Prostate gland (tissue), 2 donors: ENCODE results near the gene GUCD1. TPM values are rescaled to one million over a fixed set of nuclear protein-coding genes. Genes with fewer than 3 reads are reported as not detected.

Experiments used
- DNase-seq: peaks from one replicate; pipeline ENCODE4 v3.0.0-alpha.2; 2019; ENCODE audit warnings: low spot score
- H3K27ac ChIP-seq, 2 donors: fragments of 200-600 bp; sonication (generic); 2 replicates each; pipeline ENCODE4 v1.5.1; 2017 to 2019
- H3K27me3 ChIP-seq: fragments of 200-600 bp; sonication (generic); replicated peaks from 2 replicates; pipeline ENCODE4 v1.5.1; 2019; ENCODE audit not compliant: insufficient read depth
- H3K36me3 ChIP-seq, 2 donors: fragments of 200-600 bp; sonication (generic); 1 replicate in 1 of 2; 2 replicates in 1 of 2; pipeline versions ENCODE4 v1.5.1 to v1.8.1; 2017 to 2019
- H3K4me1 ChIP-seq: fragments of 200-600 bp; sonication (generic); replicated peaks from 2 replicates; pipeline ENCODE4 v1.5.1; 2019
- H3K4me3 ChIP-seq, 2 donors: fragments of 200-600 bp; sonication (generic); 2 replicates each; pipeline ENCODE4 v1.5.1; 2017 to 2019
- H3K9me3 ChIP-seq: fragments of 200-600 bp; sonication (generic); 2 replicates; pipeline ENCODE4 v1.5.1; 2017
- CTCF ChIP-seq, 4 experiments: fragments of 200-600 bp in 2 of 4; fragments of 450-650 bp in 2 of 4; sonication (generic) in 2 of 4; IDR thresholded peaks; 1 replicate in 3 of 4; 2 replicates in 1 of 4; pipeline ENCODE4 v1.5.1; 2016 to 2019; ENCODE audit warnings: antibody characterized with exemption in 4 of 4, mild to moderate bottlenecking in 2 of 4, moderate library complexity in 2 of 4
- POLR2A ChIP-seq: fragments of 450-650 bp; IDR thresholded peaks from one replicate; pipeline ENCODE4 v1.6.1; 2016; ENCODE audit warnings: antibody characterized with exemption, mild to moderate bottlenecking
- POLR2AphosphoS5 ChIP-seq: sonication (generic); formaldehyde crosslinking; IDR thresholded peaks from one replicate; pipeline ENCODE4 v1.6.1; 2017; ENCODE audit warnings: antibody characterized with exemption
- WGBS: methylation state at CpG from one replicate; pipeline ENCODE4 v1.1.5; 2018; 5-methylcytosine and 5-hydroxymethylcytosine counted together
- intact Hi-C: fragments of 100-400 bp; cut with DNase I; formaldehyde crosslinking; loops from one replicate; pipeline ENCODE4 v1.14.2; 2022
- total RNA-seq, 2 donors: library from RNA; depleted of rRNA; stranded (reverse); fragments of >200 nt; gene quantifications; one replicate each; pipeline ENCODE4 v1.1.0, GENCODE V29; 2016

The GUCD1 gene
- total RNA-seq, 2 donors from 2014 or later = 143 to 147 TPM

GRCh38 chr22:24510637-24511625 is 44.0 kb downstream of the GUCD1 start:
- no peaks in the 10 kb centered on the region for H3K9me3 ChIP-seq
- DNase-seq = no peak
- no peak overlapping the region for H3K27ac ChIP-seq
- H3K27me3 ChIP-seq = no peaks in the 10 kb centered on the region
- 69% methylated on average over 10 of the region's 10 CpGs for WGBS
- intact Hi-C loops = no loop called here
- H3K4me1 ChIP-seq = no peaks in the 10 kb centered on the region
- H3K4me3 ChIP-seq = no peak overlapping the region
- TF ChIP-seq POLR2AphosphoS5 (no peak), CTCF (IDR thresholded peaks at IDR 0.05) (no peak), POLR2A (no peak)
- H3K36me3 ChIP-seq = no peaks in the 10 kb centered on the region

GRCh38 chr22:24507716-24508115 is 47.2 kb downstream of the GUCD1 start:
- Histone ChIP-seq H3K4me1 (no peaks in the 10 kb centered on the region), H3K4me3 (no peak overlapping the region), H3K27ac (no peak overlapping the region), H3K36me3 (no peaks in the 10 kb centered on the region), H3K27me3 (no peaks in the 10 kb centered on the region), H3K9me3 (no peaks in the 10 kb centered on the region)
- intact Hi-C loops = no loop called here
- TF ChIP-seq POLR2A = no peak
- no peak for TF ChIP-seq CTCF (IDR thresholded peaks at IDR 0.05)
- TF ChIP-seq POLR2AphosphoS5 = no peak
- no peak for DNase-seq
- WGBS = 81% methylated on average over 7 of the region's 7 CpGs

GRCh38 chr22:24506802-24507438 is 48.0 kb downstream of the GUCD1 start:
- intact Hi-C loops = no loop called here
- DNase-seq = no peak
- no peak overlapping the region for H3K27ac ChIP-seq
- TF ChIP-seq POLR2AphosphoS5 = no peak
- TF ChIP-seq POLR2A = no peak
- TF ChIP-seq CTCF (IDR thresholded peaks at IDR 0.05) = no peak
- H3K36me3 ChIP-seq = no peaks in the 10 kb centered on the region
- H3K27me3 ChIP-seq = no peaks in the 10 kb centered on the region
- H3K4me3 ChIP-seq = no peak overlapping the region
- WGBS = 70% methylated on average over 6 of the region's 6 CpGs
- H3K9me3 ChIP-seq = no peaks in the 10 kb centered on the region
- no peaks in the 10 kb centered on the region for H3K4me1 ChIP-seq

- Histone ChIP-seq H3K4me3 (no peak overlapping the region), H3K27ac (no peak overlapping the region), H3K27me3 (no peaks in the 10 kb centered on the region), H3K4me1 (no peaks in the 10 kb centered on the region), H3K9me3 (no peaks in the 10 kb centered on the region), H3K36me3 (no peaks in the 10 kb centered on the region)
- intact Hi-C loops = loop anchor here (5.0 kb wide), 2 partner anchors 83 to 178 kb away; no protein-coding TSS in a partner anchor
- DNase-seq = no peak
- WGBS = 96% methylated on average over 3 of the region's 3 CpGs
- TF ChIP-seq CTCF (IDR thresholded peaks at IDR 0.05) (no peak), POLR2A (no peak), POLR2AphosphoS5 (no peak)
Measured at GRCh38 chr22:24504956-24505736, 49.8 kb downstream of the GUCD1 start.
